Endodermal cell (in vitro differentiated cells): ENCODE results near the gene RPP38. TPM values are rescaled to one million over a fixed set of nuclear protein-coding genes. Genes with fewer than 3 reads are reported as not detected.

ENCODE experiments used
- DNase-seq: peaks from one replicate; pipeline ENCODE4 v3.0.0-alpha.2; 2017
- H3K27ac ChIP-seq: 2 replicates; pipeline ENCODE4 v1.5.1; 2013; ENCODE audit warnings: mild to moderate bottlenecking, low read depth, low read length, moderate library complexity
- H3K27me3 ChIP-seq: 2 replicates; pipeline ENCODE4 v1.6.1; 2013; ENCODE audit warnings: mild to moderate bottlenecking, low read length, moderate library complexity; ENCODE audit not compliant: insufficient read depth, control insufficient read depth, poor library complexity, severe bottlenecking
- H3K36me3 ChIP-seq: 2 replicates; pipeline ENCODE4 v1.7.0; 2013; ENCODE audit warnings: mild to moderate bottlenecking, low read length, moderate library complexity; ENCODE audit not compliant: control insufficient read depth, insufficient read depth
- H3K4me1 ChIP-seq: one replicate; pipeline ENCODE4 v1.7.0; 2013; ENCODE audit warnings: low read length; ENCODE audit not compliant: control insufficient read depth, insufficient read depth
- H3K4me3 ChIP-seq: 2 replicates; pipeline ENCODE4 v1.5.1; 2013; ENCODE audit warnings: mild to moderate bottlenecking, low read length, moderate library complexity
- H3K9ac ChIP-seq: 2 replicates; pipeline ENCODE4 v1.6.1; 2013; ENCODE audit warnings: mild to moderate bottlenecking, low read length, moderate library complexity; ENCODE audit not compliant: poor library complexity, severe bottlenecking; ENCODE audit errors: extremely low read depth
- H3K9me3 ChIP-seq: 2 replicates; pipeline ENCODE4 v1.6.1; 2013; ENCODE audit warnings: mild to moderate bottlenecking, low read length, moderate library complexity; ENCODE audit not compliant: control insufficient read depth
- H3K27ac Mint-ChIP-seq: 2 replicates; pipeline ENCODE4 v1.8.0; 2020; ENCODE audit warnings: mixed read lengths
- H3K27me3 Mint-ChIP-seq: 2 replicates; pipeline ENCODE4 v1.8.0; 2021; ENCODE audit warnings: mild to moderate bottlenecking, mixed read lengths; ENCODE audit not compliant: insufficient read depth
- H3K36me3 Mint-ChIP-seq: 2 replicates; pipeline ENCODE4 v1.8.0; 2020; ENCODE audit warnings: low read depth, mixed read lengths
- H3K4me1 Mint-ChIP-seq: 2 replicates; pipeline ENCODE4 v1.8.0; 2020; ENCODE audit warnings: mixed read lengths
- H3K4me3 Mint-ChIP-seq: 2 replicates; pipeline ENCODE4 v1.8.0; 2020; ENCODE audit warnings: mild to moderate bottlenecking, moderate library complexity, mixed read lengths
- H3K9me3 Mint-ChIP-seq: 2 replicates; pipeline ENCODE4 v1.8.0; 2020; ENCODE audit warnings: mild to moderate bottlenecking, mixed read lengths
- WGBS, 2 experiments: methylation state at CpG; one replicate each; pipeline versions ENCODE4 v1.1.5 to v1.1.7; 2013; ENCODE audit warnings: missing lambda C conversion rate in 2 of 2, mixed read lengths in 1 of 2; ENCODE audit not compliant: insufficient coverage in 1 of 2, insufficient read length in 1 of 2; 5-methylcytosine and 5-hydroxymethylcytosine counted together
- total RNA-seq, 2 donors: library from RNA; stranded (reverse); fragmentation: NEBNext Ultra II Directional in 1 of 2; extraction: Animal tissue kit (Norgen Biotek cat#: 25700) in 1 of 2; gene quantifications; 2 replicates in 1 of 2; 3 replicates in 1 of 2; pipeline ENCODE4 v1.2.1, GENCODE V29; 2021
- TF ChIP-seq, protein P1 (sequence below): fragments of 200-600 bp; sonication (generic); conservative IDR thresholded peaks from 2 replicates; pipeline ENCODE4 v1.5.0; 2021; ENCODE audit warnings: antibody characterized with exemption, mild to moderate bottlenecking

RPP38 gene
- total RNA-seq, 2 donors from 2014 or later, result 23.6 to 24.8 TPM

DNA sequence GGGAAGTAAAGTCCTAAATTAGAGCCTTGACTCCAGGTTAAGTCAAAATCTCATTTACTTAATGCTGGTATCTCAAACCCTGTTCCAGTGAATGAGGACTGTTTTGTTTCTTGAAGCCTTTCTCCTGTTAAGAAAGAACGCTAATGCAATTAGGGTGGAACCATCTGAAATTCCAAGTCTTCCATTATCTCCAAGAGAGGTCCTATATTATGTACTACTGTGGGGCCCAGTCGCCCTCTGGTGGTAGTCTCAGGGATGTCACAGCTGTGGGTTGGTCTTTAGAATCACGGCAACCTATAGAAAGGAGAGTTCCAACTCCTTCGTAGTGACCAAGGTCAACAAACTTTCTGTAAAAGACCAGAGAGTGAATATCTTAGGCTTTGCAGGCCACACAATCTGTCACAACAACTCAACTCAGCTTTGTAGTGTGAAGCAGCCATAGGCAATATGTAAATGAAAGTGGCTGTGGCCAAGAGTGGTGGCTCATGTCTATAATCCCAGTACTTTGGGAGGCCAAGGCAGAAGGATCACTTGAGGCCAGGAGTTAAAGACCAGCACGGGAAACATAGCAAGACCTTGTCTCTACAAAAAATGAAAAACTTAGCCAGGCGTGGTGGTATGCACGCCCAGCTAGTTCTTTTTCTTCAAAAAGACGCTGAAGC lies 9.3 kb downstream of the RPP38 start:
- Mint-ChIP-seq H3K36me3 (peaks cover 73% of the 10 kb centered on the region), H3K9me3 (no peaks in the 10 kb centered on the region), H3K4me3 (no peak overlapping the region), H3K27me3 (no peaks in the 10 kb centered on the region), H3K27ac (peak overlapping the region; percentile 48), H3K4me1 (no peaks in the 10 kb centered on the region)
- Histone ChIP-seq H3K4me1 (no peaks in the 10 kb centered on the region), H3K27ac (no peak overlapping the region), H3K4me3 (no peak overlapping the region), H3K9ac (no peak overlapping the region), H3K36me3 (peaks cover 80% of the 10 kb centered on the region), H3K27me3 (no peaks in the 10 kb centered on the region), H3K9me3 (no peaks in the 10 kb centered on the region)
- 75 to 92% methylated on average over 6 to 8 of the region's 8 CpGs for WGBS, 2 experiments
- peak; percentile 93 for DNase-seq
- TF ChIP-seq, protein P1, sequence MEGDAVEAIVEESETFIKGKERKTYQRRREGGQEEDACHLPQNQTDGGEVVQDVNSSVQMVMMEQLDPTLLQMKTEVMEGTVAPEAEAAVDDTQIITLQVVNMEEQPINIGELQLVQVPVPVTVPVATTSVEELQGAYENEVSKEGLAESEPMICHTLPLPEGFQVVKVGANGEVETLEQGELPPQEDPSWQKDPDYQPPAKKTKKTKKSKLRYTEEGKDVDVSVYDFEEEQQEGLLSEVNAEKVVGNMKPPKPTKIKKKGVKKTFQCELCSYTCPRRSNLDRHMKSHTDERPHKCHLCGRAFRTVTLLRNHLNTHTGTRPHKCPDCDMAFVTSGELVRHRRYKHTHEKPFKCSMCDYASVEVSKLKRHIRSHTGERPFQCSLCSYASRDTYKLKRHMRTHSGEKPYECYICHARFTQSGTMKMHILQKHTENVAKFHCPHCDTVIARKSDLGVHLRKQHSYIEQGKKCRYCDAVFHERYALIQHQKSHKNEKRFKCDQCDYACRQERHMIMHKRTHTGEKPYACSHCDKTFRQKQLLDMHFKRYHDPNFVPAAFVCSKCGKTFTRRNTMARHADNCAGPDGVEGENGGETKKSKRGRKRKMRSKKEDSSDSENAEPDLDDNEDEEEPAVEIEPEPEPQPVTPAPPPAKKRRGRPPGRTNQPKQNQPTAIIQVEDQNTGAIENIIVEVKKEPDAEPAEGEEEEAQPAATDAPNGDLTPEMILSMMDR, result peak; percentile 97

- H3K9ac ChIP-seq, result no peak overlapping the region
- Mint-ChIP-seq H3K4me1 (no peaks in the 10 kb centered on the region), H3K36me3 (peaks cover 44% of the 10 kb centered on the region), H3K27ac (no peak overlapping the region), H3K9me3 (no peaks in the 10 kb centered on the region), H3K4me3 (no peak overlapping the region), H3K27me3 (no peaks in the 10 kb centered on the region)
- peaks cover 12% of the 10 kb centered on the region for H3K9me3 ChIP-seq
- 93 to 94% methylated on average over 12 to 13 of the region's 13 CpGs for WGBS, 2 experiments
- H3K36me3 ChIP-seq, result peaks cover 49% of the 10 kb centered on the region
- DNase-seq, result peak; percentile 62
- H3K4me1 ChIP-seq, result no peaks in the 10 kb centered on the region
- H3K27me3 ChIP-seq, result no peaks in the 10 kb centered on the region
- H3K4me3 ChIP-seq, result no peak overlapping the region
- no peak overlapping the region for H3K27ac ChIP-seq
- TF ChIP-seq, protein P1, result peak; percentile 41
Observed at GRCh38 chr10:15112657-15113056, 15.5 kb downstream of the RPP38 start.

- H3K4me1 Mint-ChIP-seq, result no peaks in the 10 kb centered on the region
Observed at GRCh38 chr10:15113766-15114165, 16.6 kb downstream of the RPP38 start.

More at GRCh38 chr10:15113766-15114165, 16.6 kb downstream of the RPP38 start:
- Mint-ChIP-seq H3K36me3 (peaks cover 38% of the 10 kb centered on the region), H3K9me3 (no peaks in the 10 kb centered on the region), H3K4me3 (no peak overlapping the region), H3K27me3 (no peaks in the 10 kb centered on the region), H3K27ac (no peak overlapping the region)
- no peak overlapping the region for H3K27ac ChIP-seq
- no peak for DNase-seq
- H3K9me3 ChIP-seq, result peaks cover 12% of the 10 kb centered on the region
- no peak overlapping the region for H3K9ac ChIP-seq
- TF ChIP-seq, protein P1, result no peak
- no peaks in the 10 kb centered on the region for H3K27me3 ChIP-seq
- H3K4me1 ChIP-seq, result no peaks in the 10 kb centered on the region
- no peak overlapping the region for H3K4me3 ChIP-seq
- whole genome bisulfite sequencing, 2 experiments, result 82 to 92% methylated on average over 3 to 4 of the region's 4 CpGs
- peaks cover 50% of the 10 kb centered on the region for H3K36me3 ChIP-seq
